Stomach (tissue), 9 donors: ENCODE results near the gene MED13L. TPM values are rescaled to one million over a fixed set of nuclear protein-coding genes. Genes with fewer than 3 reads are reported as not detected.

Experiments used
- DNase-seq, 2 donors: peaks; one replicate each; pipeline versions ENCODE4 v3.0.0 to v3.0.0-alpha.2; 2013 to 2019
- H3K27ac ChIP-seq, 5 donors: fragments of 200-600 bp in 4 of 5; sonication (generic) in 4 of 5; one replicate each; pipeline ENCODE4 v1.5.1; 2013 to 2019; ENCODE audit warnings: mild to moderate bottlenecking in 1 of 5, moderate library complexity in 1 of 5
- H3K27me3 ChIP-seq, 3 donors: fragments of 200-600 bp; sonication (generic); one replicate each; pipeline ENCODE4 v1.5.1; 2017 to 2019; ENCODE audit warnings: mixed run types in 1 of 3
- H3K36me3 ChIP-seq, 4 donors: fragments of 200-600 bp; sonication (generic); 1 replicate in 3 of 4; 2 replicates in 1 of 4; pipeline ENCODE4 v1.5.1; 2016 to 2019
- H3K4me1 ChIP-seq, 4 donors: fragments of 200-600 bp; sonication (generic); one replicate each; pipeline ENCODE4 v1.5.1; 2016 to 2019
- H3K4me3 ChIP-seq, 4 donors: fragments of 200-600 bp; sonication (generic) in 3 of 4; one replicate each; pipeline ENCODE4 v1.5.1; 2016 to 2019; ENCODE audit warnings: mild to moderate bottlenecking in 1 of 4
- H3K9me3 ChIP-seq, 4 donors: fragments of 200-600 bp; sonication (generic); one replicate each; pipeline ENCODE4 v1.5.1; 2016 to 2019
- EP300 ChIP-seq: sonication (generic); formaldehyde crosslinking; IDR thresholded peaks from one replicate; pipeline ENCODE4 v1.6.1; 2017; ENCODE audit warnings: antibody characterized with exemption
- POLR2A ChIP-seq, 4 donors: fragments of 450-650 bp; IDR thresholded peaks; one replicate each; pipeline ENCODE4 v1.6.1; 2016; ENCODE audit warnings: antibody characterized with exemption in 4 of 4, control low read depth in 2 of 4, mild to moderate bottlenecking in 1 of 4, moderate library complexity in 1 of 4
- POLR2AphosphoS5 ChIP-seq, 3 donors: sonication (generic); formaldehyde crosslinking; IDR thresholded peaks; one replicate each; pipeline ENCODE4 v1.6.1; 2016; ENCODE audit warnings: antibody characterized with exemption in 3 of 3
- WGBS, 5 donors: extraction: QIAGEN DNeasy Blood & Tissue Kit in 3 of 5; methylation state at CpG; one replicate each; pipeline versions ENCODE4 v1.1.5 to v1.1.7; 2013 to 2018; 5-methylcytosine and 5-hydroxymethylcytosine counted together
- intact Hi-C: fragments of 100-400 bp; cut with DNase I; formaldehyde crosslinking; loops from one replicate; pipeline ENCODE4 v1.15.1; 2023; ENCODE audit warnings: low total_unique reads
- polyA plus RNA-seq, 3 donors: library from polyadenylated mRNA; stranded (reverse); fragments of 200-250 nt; gene quantifications; one replicate each; pipeline ENCODE4 v1.2.3, GENCODE V29; 2013
- total RNA-seq, 5 donors: library from RNA; depleted of rRNA; stranded (reverse); fragments of >200 nt; gene quantifications; one replicate each; pipeline versions ENCODE4 v1.1.0 to v1.2.3, GENCODE V29; 2014 to 2016
- TF ChIP-seq, protein P1 (sequence below), 7 experiments: fragments of 450-650 bp in 4 of 7; fragments of 200-600 bp in 3 of 7; sonication (generic) in 3 of 7; IDR thresholded peaks; one replicate each; pipeline ENCODE4 v1.5.1; 2016 to 2019; ENCODE audit warnings: antibody characterized with exemption in 7 of 7, control low read depth in 2 of 7, mild to moderate bottlenecking in 1 of 7
- donor health status: healthy with polysubstance abuse.
- donor health status: Bipolar disorder and iron deficiency.
- donor health status: healthy.

The MED13L gene
- total and polyA plus RNA-seq, 8 donors = 10.4 to 305 (median 72.7) TPM

GRCh38 chr12:116213014-116213413 lies 64.5 kb downstream of the MED13L start:
- intact Hi-C loops = no loop called here
- H3K27ac ChIP-seq = no peak overlapping the region

DNA sequence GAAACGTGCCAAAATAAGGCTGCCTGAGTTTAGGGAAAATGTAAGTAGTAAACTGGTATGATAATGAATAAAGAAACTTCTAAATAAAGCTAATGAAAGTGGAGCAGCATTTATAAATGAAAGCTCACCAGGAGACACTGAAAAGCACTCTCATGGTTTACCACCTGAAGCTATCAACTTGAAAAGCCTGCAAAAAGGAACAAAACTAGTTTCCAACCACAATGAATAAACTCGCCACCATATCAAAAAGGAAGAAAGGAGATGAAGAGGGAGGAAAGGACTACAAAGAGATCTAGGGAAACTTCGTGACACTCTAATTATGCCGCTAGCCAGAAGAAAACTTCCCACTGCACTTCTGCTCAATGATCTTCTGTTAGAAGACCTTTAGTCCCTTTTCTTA lies 66.7 kb downstream of the MED13L start:
- Histone ChIP-seq H3K4me1 (peaks cover 0 to 81% (median 40%) of the 10 kb centered on the region in 4 donors), H3K27ac (no peak overlapping the region), H3K4me3 (no peak overlapping the region), H3K9me3 (no peaks in the 10 kb centered on the region), H3K36me3 (no peaks in the 10 kb centered on the region), H3K27me3 (no peaks in the 10 kb centered on the region)
- DNase-seq = no peak
- intact Hi-C loops = no loop called here
- TF ChIP-seq, protein P1, sequence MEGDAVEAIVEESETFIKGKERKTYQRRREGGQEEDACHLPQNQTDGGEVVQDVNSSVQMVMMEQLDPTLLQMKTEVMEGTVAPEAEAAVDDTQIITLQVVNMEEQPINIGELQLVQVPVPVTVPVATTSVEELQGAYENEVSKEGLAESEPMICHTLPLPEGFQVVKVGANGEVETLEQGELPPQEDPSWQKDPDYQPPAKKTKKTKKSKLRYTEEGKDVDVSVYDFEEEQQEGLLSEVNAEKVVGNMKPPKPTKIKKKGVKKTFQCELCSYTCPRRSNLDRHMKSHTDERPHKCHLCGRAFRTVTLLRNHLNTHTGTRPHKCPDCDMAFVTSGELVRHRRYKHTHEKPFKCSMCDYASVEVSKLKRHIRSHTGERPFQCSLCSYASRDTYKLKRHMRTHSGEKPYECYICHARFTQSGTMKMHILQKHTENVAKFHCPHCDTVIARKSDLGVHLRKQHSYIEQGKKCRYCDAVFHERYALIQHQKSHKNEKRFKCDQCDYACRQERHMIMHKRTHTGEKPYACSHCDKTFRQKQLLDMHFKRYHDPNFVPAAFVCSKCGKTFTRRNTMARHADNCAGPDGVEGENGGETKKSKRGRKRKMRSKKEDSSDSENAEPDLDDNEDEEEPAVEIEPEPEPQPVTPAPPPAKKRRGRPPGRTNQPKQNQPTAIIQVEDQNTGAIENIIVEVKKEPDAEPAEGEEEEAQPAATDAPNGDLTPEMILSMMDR (IDR thresholded peaks at IDR 0.05) = no peak
- no peak for TF ChIP-seq POLR2AphosphoS5 (IDR thresholded peaks at IDR 0.05)
- TF ChIP-seq POLR2A (IDR thresholded peaks at IDR 0.05) = no peak
- TF ChIP-seq EP300 = no peak
- WGBS, 5 donors = 81 to 87% (median 85%) methylated on average over 4 of the region's 4 CpGs

More at GRCh38 chr12:116213014-116213413, 64.5 kb downstream of the MED13L start:
- H3K27me3 ChIP-seq = no peaks in the 10 kb centered on the region
- no peak overlapping the region for H3K4me3 ChIP-seq
- 79 to 86% (median 82%) methylated on average over 4 of the region's 4 CpGs for WGBS, 5 donors
- H3K36me3 ChIP-seq = no peaks in the 10 kb centered on the region
- TF ChIP-seq EP300 (no peak), POLR2AphosphoS5 (IDR thresholded peaks at IDR 0.05) (no peak), POLR2A (IDR thresholded peaks at IDR 0.05) (no peak)
- TF ChIP-seq, protein P1 (IDR thresholded peaks at IDR 0.05) = no peak
- H3K9me3 ChIP-seq = no peaks in the 10 kb centered on the region
- DNase-seq = no peak
- peaks cover 0 to 97% (median 44%) of the 10 kb centered on the region in 4 donors for H3K4me1 ChIP-seq

- Histone ChIP-seq H3K27ac (no peak overlapping the region), H3K4me3 (no peak overlapping the region), H3K9me3 (no peaks in the 10 kb centered on the region), H3K27me3 (no peaks in the 10 kb centered on the region), H3K36me3 (no peaks in the 10 kb centered on the region), H3K4me1 (peaks cover 0 to 76% (median 39%) of the 10 kb centered on the region in 4 donors)
- WGBS, 5 donors = 75 to 82% (median 80%) methylated on average over 5 of the region's 5 CpGs
- no peak for DNase-seq
- TF ChIP-seq EP300 = no peak
- no peak for TF ChIP-seq POLR2A (IDR thresholded peaks at IDR 0.05)
- TF ChIP-seq, protein P1 (IDR thresholded peaks at IDR 0.05) = no peak
- no peak for TF ChIP-seq POLR2AphosphoS5 (IDR thresholded peaks at IDR 0.05)
- intact Hi-C loops = no loop called here
These were observed 67.4 kb downstream of the MED13L start for GRCh38 chr12:116210131-116210530.

- no peaks in the 10 kb centered on the region for H3K9me3 ChIP-seq
- WGBS, 5 donors = 87 to 94% (median 90%) methylated on average over 2 of the region's 2 CpGs
- TF ChIP-seq, protein P1 (IDR thresholded peaks at IDR 0.05) = no peak
- TF ChIP-seq POLR2A (IDR thresholded peaks at IDR 0.05) (no peak), POLR2AphosphoS5 (IDR thresholded peaks at IDR 0.05) (no peak), EP300 (no peak)
- H3K27ac ChIP-seq = no peak overlapping the region
- H3K27me3 ChIP-seq = no peaks in the 10 kb centered on the region
- no peak for DNase-seq
- intact Hi-C loops = no loop called here
- H3K36me3 ChIP-seq = no peaks in the 10 kb centered on the region
- H3K4me3 ChIP-seq = no peak overlapping the region
- H3K4me1 ChIP-seq = peaks cover 0 to 77% (median 37%) of the 10 kb centered on the region in 4 donors
These were observed 68.0 kb downstream of the MED13L start for GRCh38 chr12:116209503-116209902.
